ENCODE results near the gene RABGAP1L.
A peak's percentile ranks its signal among the peaks of the same experiment; 100 is the strongest.
"Not testable (repeated sequence)": the region's sequence is repeated elsewhere in the genome, so short reads cannot be mapped to it uniquely, and the experiment has no call there.

The RABGAP1L gene

DNA sequence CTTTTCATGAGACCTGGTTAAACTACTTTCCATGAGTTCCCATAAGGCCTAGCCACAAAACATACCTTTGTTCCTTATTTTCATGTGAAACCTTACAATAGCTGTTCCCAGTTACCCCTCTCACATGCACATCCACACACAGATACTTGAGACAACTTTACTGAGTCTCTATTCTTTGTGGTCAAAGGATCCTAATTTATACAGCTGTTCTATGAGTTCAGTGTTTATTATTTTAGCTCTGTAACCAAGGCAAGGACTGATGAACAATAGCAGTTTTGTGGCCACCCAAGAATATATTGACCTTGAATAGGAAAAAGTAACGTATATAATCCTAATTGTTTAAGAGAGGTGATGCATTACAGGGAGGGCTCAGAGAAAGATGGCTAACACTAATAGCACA is 679.9 kb downstream of the RABGAP1L start:
- DNase-seq: no peak

- DNase-seq: no peak
Measured at GRCh38 chr1:174841747-174842146, 682.4 kb downstream of the RABGAP1L start.

DNA sequence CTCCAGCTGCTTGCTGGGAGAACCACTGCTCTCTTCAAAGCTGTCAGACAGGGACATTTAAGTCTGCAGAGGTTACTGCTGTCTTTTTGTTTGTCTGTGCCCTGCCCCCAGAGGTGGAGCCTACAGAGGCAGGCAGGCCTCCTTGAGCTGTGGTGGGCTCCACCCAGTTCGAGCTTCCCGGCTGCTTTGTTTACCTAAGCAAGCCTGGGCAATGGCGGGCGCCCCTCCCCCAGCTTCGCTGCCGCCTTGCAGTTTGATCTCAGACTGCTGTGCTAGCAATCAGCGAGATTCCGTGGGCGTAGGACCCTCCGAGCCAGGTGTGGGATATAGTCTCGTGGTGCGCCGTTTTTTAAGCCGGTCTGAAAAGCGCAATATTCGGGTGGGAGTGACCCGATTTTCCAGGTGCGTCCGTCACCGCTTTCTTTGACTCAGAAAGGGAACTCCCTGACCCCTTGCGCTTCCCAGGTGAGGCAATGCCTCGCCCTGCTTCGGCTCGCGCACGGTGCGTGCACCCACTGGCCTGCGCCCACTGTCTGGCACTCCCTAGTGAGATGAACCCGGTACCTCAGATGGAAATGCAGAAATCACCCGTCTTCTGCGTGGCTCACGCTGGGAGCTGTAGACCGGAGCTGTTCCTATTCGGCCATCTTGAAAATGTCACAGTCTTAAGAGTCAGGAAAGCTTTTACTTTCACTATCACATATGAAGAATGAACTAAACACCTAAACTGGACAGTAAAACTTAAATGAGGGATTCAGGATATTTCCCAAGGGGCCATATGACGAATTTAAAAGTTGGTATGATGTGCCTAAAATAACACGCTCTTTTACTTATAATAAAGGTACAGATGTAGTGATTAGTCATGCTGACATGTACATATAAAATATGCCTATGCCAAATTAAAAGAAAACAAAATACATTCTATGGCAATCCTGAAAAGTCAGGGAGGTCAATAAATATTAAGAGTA is 689.6 kb downstream of the RABGAP1L start:
- DNase-seq: not testable (repeated sequence)

- DNase-seq: no peak
Measured at GRCh38 chr1:174850726-174851125, 691.4 kb downstream of the RABGAP1L start.

DNA sequence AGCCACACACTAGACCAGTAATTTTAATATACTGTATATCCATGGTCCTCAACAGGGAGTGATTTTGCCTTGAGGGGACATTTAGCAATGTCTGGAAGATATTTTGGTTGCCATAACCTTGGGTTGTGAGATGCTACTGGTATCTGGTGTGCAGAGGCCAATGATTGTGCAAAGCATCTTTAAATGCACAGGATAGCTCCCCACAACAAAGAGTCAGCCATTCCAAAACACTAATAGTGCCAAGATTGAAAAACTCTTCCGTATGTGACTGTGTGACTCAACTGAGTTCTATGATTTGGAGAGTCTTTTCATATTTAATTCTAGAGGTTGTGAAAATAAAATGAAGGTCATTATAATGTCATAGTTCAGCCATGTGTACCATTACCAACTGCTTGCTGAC is 699.0 kb downstream of the RABGAP1L start:
- no peak for DNase-seq

DNA sequence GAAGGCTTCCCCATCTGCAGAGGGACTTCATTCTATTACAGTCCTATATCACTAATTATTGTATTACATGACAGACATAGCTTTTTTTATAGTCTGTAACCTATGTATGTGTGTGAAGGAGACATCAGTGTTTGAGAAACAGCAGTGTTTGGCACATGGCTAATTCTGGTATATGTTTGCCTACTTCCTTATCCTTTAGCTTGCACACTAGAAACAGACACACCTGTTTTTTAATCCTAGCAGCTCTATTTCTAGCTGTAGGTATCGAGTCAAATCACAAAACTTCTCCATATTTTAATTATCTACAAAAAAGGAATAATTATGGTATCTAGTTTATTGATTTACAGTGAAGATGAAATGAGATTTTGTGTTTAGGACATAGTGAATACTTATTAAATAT is 711.0 kb downstream of the RABGAP1L start:
- DNase-seq: no peak

DNA sequence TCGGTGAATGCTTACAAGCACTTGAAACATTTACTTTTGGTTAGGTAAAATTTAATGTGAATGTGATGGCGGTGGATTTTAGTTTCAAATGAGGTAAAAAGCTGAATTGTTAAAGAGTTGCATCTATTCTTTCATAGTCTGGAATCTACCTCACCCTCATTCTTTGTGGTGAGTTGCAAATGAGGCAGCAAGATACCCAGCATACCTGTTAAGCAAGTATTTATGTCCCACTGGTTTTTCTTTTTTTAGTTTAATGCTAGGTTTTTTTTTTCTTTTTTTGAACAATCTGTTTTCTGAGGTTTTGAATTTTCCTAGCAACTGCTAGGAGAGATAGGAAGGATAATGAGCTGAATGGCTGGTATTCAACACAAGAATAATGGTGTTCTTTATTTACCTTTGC is 712.6 kb downstream of the RABGAP1L start:
- DNase-seq: no peak

DNA sequence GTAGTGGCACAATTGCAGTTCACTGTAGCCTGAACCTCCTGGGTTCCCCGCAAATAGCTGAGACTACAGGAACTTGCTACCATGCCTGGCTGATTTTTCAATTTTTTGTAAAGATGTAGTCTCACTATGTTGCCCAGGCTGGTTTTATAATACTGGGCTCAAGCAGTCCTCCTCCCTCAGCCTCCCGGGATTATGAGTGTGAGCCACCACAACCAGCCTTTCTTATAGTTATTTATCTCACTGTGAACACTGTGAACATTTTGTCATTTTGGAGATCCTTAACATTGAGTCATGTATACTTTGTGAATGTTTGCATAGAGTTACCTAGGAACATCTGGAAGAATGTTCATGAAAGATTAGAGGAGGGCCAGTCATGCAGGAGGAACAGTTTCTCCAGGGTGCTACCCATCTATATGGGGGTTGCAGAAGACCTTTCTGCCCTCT is 713.3 kb downstream of the RABGAP1L start:
- DNase-seq: no peak

GRCh38 chr1:174874331-174875053 is 715.2 kb downstream of the RABGAP1L start:
- DNase-seq: peak; percentile 19 to 29

DNA sequence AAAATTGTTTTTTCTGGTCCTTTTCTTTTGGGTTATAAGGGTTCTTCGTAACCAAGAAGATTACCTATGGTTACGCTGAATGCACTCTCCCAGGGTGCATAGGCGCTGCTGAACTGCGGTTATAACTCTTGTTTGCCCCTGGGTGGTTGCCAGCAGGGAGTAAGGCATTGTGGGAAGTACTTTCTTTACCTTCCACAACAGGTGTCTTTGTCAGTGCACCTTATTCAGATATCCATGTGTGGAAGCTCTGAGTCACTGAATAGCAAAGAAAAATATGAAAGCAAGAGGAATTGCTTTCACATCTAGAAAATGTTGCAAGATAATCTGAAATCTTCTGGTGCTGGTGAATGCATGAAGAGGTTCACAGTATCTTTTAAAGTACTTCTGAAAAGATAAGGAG is 716.0 kb downstream of the RABGAP1L start:
- no peak for DNase-seq

- DNase-seq: no peak
Measured at GRCh38 chr1:174877208-174877673, 717.9 kb downstream of the RABGAP1L start.

GRCh38 chr1:174880171-174880570 is 720.9 kb downstream of the RABGAP1L start:
- DNase-seq: no peak

GRCh38 chr1:174883409-174883808 is 724.1 kb downstream of the RABGAP1L start:
- DNase-seq: no peak

GRCh38 chr1:174884038-174884437 is 724.7 kb downstream of the RABGAP1L start:
- DNase-seq: peak; percentile 2 to 4

DNA sequence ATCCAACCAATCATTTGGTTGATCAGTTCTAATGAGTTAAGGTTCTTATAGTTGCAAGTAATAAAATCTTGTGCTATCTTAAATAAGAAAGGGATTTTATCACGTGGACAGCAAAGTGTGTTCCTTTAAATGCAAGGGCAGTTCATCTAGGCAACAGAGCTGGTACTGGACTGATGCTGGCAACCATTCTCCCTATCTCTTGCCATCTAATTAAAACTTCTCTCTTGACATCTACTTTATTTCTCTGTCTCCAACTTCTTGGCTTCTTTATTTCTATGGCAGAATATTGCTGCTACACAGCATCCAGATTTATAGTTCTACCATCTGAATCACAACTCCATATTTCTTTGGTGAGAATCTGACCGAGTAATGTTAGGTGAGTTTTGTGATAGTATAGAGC is 725.2 kb downstream of the RABGAP1L start:
- no peak for DNase-seq

- DNase-seq: no peak
Measured at GRCh38 chr1:174890024-174890423, 730.7 kb downstream of the RABGAP1L start.

GRCh38 chr1:174892016-174892415 is 732.7 kb downstream of the RABGAP1L start:
- DNase-seq: no peak

- DNase-seq: no peak
Measured at GRCh38 chr1:174894117-174894762, 734.9 kb downstream of the RABGAP1L start.

DNA sequence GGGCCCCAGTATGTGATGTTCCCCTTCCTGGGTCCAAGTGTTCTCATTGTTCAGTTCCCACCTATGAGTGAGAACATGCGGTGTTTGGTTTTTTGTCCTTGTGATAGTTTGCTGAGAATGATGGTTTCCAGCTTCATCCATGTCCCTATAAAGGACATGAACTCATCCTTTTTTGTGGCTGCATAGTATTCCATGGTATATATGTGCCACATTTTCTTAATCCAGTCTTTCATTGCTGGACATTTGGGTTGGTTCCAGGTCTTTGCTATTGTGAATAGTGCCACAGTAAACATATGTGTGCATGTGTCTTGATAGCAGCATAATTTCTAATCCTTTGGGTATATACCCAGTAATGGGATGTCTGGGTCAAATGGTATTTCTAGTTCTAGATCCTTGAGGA is 736.3 kb downstream of the RABGAP1L start:
- not testable (repeated sequence) for DNase-seq

DNA sequence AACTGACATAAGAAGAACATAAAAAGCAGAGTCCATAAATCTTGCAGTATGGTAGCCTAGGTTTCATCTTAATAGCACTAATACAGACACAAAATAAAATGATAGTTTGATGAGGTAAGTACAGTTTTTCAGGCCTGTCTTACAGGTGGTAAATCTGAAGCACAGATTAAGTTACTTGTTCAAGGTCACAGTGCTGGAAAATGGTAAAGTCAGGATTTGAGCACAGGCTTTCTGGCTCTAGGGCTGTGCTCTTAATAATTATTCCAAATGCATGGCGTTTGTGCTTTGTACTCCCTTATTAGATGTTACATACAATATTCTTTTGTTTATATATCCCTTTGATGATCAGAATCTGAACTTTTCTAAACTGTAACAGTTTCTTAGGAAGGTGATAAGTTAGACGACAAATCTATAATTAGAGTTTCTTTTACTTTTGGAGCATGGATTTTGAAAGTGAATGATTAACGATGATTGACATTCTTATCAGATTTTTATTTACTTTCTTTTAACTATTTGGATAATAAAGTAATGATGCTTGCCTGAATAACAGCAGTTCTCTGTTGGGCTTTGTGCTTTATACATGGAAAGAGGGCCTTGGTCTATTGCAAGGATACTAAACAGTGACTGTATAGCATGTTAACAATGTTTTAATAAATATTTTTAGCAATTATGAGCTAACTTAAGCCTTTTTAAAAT is 738.9 kb downstream of the RABGAP1L start:
- DNase-seq: no peak

DNA sequence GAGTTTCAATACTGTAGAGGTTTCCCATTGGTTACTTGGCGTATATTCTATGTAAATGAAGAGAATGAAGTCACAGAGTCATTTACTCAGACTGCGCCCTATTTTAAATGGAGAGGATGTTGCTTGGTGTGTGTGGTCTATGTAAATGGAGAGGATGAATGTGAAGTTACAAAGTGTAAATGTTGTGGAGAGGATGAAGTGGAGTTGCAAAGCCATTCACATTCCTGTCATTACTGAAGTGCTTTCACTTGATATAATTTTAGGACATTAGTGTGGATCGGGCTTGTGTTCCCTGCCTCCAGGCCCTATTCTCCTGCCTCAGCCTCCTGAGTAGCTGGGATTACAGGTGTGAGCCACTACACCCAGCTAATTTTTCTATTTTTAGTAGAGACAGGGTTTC is 741.0 kb downstream of the RABGAP1L start:
- DNase-seq: no peak

DNA sequence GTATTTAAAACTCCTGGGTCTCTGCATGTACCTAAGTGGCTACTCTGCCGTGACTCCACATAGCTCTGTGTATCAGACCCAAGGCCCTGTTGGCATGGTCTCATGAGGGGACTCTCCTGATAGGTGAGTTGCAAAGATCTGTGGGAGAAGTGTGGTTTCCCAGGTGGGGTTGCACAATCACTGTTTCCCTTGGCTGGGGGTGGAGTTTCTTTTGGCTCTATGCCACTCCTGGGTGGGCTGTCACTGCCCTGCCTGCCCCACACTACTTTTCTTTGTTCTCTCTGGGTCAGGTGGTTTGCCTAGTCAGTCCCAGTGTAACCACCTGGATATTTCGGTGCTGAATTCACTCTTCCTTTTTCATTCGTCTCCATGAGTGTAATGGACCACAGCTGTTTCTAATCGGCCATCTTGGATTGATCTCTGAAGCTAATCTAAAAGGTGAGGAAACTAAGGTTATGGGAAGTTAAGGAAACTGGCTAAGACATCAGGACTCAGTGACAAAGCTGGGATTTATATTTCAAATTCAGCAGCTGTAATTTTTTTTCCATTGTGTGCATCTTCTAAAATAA is 743.3 kb downstream of the RABGAP1L start:
- no peak for DNase-seq

All from inflammatory macrophage treated with lipopolysaccharide for 1 hour (primary cell).